GM18858 (cell line): ENCODE measurements around the gene GRIFIN.

Source experiments
- ATAC-seq: cut with Tn5 transposase; IDR thresholded peaks from one replicate; pipeline ENCODE4 v1.9.1; 2021; ENCODE audit not compliant: unreplicated experiment

The GRIFIN gene

DNA sequence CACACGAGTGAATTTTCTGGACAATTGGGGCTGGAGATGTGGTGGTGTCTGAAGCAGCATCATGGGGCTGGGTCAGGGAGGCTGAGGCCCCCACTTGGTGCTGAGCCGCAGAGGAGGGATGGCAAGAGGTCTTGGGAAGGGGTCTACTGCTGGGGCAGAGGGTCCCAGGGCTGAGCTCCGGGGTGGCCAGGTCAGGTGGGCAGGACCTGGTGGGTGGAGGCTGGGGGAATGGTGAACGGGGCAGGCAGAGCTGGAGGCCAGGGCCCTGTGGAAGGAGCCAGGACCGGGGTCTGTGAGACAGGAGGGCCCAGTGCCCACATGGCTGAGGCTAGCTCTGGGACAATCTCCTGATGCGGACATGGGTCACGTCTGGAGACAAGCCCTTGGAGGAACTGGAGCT lies 23.0 kb upstream of the GRIFIN start:
- no peak for ATAC-seq

GRCh38 chr7:2498708-2499107 lies 22.5 kb upstream of the GRIFIN start:
- ATAC-seq: no peak

DNA sequence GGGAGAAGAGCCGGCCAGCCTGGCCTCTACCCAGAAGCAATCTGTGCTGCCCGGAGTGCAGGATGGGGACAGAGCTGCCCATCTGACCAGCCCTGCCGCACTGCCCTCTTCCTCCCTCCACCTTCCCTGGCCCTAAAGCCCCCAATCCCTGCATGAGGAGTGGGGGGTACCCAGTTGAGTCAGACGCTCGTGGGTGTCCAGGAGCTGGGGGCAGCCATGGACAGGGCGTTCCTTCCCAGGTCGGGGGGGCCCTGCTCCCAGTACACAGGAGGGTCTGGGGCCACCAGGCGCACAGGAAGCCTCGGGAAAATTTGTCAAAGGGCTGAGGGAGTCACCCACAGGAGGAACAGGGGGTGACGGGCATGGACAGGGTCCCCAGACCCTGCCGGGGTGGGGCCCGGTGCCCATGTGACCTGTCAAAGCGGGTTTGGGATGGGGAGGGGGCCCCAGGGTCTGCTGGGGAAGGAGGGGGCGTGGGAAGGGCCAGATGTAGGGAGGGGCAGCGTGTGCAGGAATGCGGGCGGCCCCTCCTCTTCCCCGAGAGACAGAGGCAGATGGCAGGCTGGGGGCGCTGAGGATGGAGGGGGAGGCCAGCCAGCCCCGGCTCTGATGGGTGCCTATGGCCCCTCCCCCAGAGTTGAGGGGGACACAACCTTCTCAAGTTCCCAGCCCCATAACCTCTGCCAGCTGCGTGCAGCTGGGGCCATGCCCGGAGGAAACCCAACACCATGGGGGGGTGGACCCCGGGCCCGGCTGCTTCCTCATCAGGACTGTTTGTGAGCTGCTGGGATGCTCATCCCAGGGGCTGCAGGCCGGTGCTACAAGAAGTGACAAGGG lies 21.5 kb upstream of the GRIFIN start:
- ATAC-seq: no peak

DNA sequence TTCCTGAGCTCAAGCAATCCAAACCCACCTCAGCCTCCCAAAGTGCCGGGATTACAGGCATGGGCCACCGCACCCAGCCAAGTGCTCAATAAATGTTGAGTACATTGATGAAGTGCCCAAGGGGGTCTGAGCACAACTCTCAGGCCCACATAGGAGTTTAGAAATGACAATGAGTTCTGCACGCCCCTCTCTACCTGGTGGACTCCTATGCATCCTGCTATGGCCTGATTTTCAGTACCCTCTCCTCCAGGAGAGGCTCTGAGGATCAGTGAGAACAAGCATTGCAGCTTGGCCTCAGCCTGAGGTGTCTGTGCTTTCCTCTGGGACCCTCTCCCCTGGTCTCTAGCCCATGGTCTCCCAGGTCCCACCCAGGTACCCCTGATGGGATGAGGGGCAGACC lies 20.9 kb upstream of the GRIFIN start:
- no peak for ATAC-seq

DNA sequence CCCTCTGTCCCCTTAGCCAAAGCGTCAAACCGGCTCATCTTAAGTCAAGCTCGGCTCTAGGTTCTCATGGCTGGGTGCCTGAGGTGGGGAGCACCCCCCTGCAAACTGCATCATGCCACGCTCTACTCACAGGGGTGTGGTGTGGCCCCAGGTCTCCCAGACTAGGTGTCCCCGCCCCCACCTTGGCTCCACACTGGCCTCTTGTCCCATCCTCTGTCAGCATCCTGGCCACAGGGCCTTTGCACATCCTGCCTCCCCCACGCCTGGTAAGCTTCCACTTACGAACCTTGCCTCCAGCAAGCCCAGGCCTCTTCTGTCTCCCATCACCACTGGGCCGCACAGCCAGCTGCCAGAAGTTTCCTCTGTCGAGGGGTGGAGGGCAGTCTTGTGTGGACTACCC lies 20.2 kb upstream of the GRIFIN start:
- ATAC-seq: no peak

- no peak for ATAC-seq
Observed at GRCh38 chr7:2495418-2496299, 19.5 kb upstream of the GRIFIN start.

DNA sequence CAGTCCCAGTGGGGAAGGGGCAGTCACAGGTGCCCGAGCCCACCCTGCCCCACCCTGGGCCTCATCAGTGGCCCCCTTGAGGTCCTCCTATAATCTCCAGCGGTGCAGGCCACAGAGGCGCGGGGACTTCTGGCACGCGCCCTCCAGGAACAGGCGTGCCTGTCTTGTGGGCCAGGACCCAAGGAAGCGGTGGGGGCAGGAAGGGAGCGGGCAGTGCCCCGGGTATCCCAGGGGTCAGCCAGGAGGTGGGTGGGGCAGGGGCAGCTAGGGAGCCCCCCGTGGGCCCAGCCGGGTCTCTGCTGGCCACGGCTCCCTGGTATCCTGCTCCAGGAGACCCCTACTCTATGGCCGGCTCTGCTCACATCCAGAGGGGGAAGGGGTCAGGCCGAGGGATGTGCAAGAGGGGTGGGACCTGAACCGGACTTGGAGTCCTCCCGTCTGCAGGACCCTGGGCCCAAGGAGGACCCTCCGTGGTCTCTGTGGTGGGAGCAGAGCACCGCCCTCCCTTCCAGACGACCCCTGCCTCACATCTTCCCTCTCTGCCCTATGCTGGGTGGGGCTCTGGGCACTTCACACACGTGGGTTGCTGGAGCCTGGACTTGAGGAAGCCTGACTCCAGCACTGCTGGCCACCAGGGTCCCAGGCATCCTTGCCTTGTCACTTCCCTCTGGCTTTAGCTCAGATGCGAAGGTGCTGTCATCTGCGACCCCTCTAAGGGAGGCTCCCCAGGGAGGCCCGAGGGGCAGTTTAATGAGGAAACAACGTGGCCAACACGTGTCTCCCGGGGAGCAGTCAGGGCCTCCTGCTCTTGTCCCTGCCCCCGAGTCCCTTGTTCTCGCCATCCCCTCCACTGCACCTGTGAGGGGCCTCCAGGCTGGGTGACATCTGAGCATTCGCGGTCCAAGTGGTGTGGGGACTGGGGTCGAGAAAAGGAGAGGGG lies 18.3 kb upstream of the GRIFIN start:
- no peak for ATAC-seq

DNA sequence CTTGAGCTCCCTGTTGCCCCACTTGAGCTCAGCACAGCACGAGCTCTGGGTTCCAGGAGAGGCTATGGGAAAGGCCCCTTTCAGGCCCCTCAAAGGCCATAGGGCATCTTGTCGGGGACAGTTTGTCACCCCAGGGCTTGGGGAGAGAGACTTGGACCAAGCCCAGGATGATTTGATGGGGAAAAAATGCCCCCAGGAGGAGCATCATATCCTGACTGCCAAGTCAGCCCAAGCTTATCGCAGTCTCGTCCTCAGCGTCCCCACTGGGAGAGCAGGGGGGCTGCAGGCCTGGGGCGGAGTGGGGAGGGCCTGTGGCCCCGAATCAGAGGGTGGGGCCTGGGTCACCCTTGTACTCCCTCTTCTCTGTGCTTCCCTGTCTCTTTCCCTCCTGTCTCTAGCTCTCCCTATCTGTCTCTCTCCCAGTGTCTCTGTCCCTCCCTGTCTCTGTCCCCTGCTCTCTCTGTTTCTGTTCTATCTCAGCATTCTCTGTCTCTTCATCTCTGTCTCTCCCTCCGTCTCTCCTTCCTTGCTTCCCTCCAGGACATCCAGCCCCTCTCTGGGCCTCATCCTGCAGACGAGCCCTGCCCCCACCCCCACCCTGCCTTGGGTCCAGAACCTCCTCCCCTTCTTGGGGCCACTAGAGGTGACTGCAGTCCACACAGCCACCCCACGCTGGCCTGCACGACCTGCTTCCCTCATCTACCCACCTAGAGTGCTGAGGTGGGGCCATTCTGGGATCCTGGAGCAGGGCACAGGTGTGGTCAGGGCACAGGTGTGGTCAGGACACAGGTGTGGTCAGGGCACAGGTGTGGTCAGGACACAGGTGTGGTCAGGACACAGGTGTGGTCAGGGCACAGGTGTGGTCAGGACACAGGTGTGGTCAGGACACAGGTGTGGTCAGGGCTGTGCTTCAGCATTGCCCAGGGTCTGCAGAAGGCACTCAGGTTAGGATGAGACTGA lies 17.3 kb upstream of the GRIFIN start:
- ATAC-seq: no peak

DNA sequence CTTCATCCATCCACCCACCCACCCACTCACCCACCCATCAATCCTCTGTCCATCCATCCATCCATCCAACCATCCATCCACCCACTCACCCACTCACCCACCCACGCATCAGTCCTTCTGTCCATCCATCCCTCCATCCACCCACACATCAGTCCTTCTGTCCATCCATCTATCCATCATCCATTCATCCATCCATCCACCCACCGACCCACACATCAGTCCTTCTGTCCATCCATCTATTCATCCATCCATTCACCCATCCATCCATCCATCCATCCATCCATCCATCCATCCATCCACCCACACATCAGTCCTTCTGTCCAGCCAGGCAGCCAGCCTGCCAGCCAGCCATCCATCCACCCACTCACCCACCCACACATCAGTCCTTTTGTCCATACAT lies 15.8 kb upstream of the GRIFIN start:
- no peak for ATAC-seq

- no peak for ATAC-seq
Observed at GRCh38 chr7:2490181-2490651, 14.0 kb upstream of the GRIFIN start.

- ATAC-seq: no peak
Observed at GRCh38 chr7:2488681-2489080, 12.5 kb upstream of the GRIFIN start.

DNA sequence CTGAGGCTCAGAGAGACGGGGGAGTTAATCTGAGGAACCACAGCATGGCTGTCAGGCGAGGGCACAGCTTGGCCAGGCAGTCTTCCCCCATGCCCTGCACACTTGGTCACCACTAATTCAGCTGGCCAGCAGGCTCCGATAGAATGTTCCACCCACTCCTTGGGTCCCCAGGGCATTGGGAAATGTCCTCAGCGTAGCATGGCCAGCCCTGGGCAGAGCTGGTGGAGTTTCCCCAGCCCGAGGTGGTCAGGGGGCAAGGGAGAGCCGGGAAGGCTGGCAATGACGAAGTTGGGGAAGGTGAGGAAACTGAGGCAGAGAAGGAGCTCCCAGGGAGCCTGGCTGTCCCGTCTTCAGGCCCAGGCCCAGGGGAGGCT lies 12.1 kb upstream of the GRIFIN start:
- ATAC-seq: no peak

DNA sequence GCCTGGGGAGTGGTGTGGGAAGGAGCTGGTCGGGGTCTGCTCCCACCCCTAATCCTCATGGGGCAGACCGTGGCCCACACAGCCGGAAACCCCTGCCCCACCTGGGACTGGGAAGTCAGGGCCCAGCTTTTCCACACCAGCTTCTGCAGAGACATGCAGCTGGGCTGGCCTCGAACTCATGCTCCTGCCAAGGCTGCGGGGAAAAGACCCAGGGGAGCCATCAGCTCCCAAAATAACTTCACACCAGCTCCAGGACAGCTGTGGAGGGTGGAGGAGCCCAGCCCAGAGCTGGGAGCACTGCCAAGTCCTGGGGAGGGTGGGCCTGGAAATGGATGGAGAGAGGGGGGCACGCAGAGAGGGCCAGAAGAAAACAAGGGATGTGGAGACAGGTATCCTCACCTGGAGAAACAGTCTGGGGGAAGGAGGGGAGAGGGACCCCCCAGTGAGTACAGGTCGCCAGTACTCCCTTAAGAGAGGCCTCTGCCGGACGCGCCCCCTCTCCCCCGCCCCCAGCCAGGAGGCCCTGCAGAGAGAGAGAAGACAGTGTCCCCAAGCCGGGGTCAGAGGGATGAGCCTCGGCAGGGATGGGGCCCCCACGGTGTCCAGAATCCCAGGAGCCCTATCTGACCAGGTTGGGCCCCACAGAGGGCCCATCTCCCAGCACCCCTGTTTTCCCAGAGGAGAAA lies 11.5 kb upstream of the GRIFIN start:
- no peak for ATAC-seq

DNA sequence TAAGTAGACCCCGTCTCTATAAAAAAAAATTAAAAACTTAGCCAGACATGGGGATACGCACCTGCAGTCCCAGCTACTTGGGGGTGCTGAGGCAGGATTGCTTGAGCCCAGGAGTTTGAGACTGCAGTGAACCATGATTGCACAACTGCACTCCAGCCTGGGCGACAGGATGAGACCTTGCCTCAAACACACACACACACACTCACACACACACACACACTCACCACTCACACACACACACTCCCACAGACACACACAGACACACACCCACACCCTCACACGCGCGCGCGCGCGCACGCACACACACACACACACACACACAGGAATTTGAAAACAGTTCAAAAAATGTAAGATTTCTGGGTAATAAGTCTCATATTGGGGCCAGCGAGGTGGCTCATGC lies 8.7 kb upstream of the GRIFIN start:
- ATAC-seq: no peak

GRCh38 chr7:2483494-2483893 lies 7.3 kb upstream of the GRIFIN start:
- no peak for ATAC-seq

DNA sequence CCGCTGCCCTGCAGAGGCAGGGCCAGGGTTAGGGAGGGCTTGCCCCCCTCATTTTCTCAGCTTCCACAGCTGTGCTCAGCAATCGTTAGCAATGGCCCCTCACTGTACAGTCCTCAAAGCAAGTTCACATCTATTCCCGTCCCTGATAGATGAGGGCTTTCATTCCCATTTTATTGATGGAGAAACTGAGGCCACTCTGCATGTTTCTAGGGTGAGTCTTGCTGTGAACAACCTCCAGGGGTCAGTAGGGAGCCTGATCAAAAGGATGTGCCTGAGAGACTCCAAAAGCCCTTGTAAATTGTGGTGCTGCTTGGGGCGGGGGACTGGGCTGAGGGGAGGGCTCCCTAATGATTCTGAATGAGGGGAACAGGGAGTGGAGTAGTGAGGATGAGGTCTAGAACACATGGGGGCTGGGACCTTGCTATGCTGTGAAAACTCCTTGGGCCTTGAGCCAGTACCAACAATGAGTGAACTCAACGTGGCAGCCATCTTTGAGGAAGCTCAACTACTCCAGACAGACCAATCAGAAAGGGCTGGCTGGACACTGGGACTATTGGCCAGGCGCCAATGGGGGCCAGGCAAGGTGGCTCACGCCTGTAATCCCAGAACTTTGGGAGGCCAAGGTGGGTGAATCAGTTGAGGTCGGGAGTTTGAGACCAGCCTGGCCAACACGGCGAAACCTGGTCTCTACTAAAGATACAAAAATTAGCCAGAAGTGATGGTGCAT lies 6.7 kb upstream of the GRIFIN start:
- ATAC-seq: no peak

GRCh38 chr7:2481195-2481594 lies 5.0 kb upstream of the GRIFIN start:
- no peak for ATAC-seq

- no peak for ATAC-seq
Observed at GRCh38 chr7:2480070-2480408, 3.8 kb upstream of the GRIFIN start.
